ENCODE results near the gene SLFN11.
"Not testable (repeated sequence)": the region's sequence is repeated elsewhere in the genome, so short reads cannot be mapped to it uniquely, and the experiment has no call there.

The SLFN11 gene

GRCh38 chr17:35373534-35373983 is at the start of gene SLFN11:
SLFN11 (minus strand) TSS chr17:35373621; CDS start chr17:35363807, 9,814 bp downstream.
- peak; percentile 88 for DNase-seq

- DNase-seq: not testable (repeated sequence)
Measured at GRCh38 chr17:35421069-35421468, 47.6 kb upstream of the SLFN11 start.

GRCh38 chr17:35416659-35417058 is 43.2 kb upstream of the SLFN11 start:
- no peak for DNase-seq

- DNase-seq: not testable (repeated sequence)
Measured at GRCh38 chr17:35414707-35415106, 41.3 kb upstream of the SLFN11 start.

GRCh38 chr17:35414247-35414646 is 40.8 kb upstream of the SLFN11 start:
- DNase-seq: no peak

GRCh38 chr17:35407531-35407930 is 34.1 kb upstream of the SLFN11 start:
- no peak for DNase-seq

- DNase-seq: no peak
Measured at GRCh38 chr17:35406568-35406967, 33.1 kb upstream of the SLFN11 start.

- no peak for DNase-seq
Measured at GRCh38 chr17:35404360-35404759, 30.9 kb upstream of the SLFN11 start.

GRCh38 chr17:35393783-35394182 is 20.4 kb upstream of the SLFN11 start:
- DNase-seq: not testable (repeated sequence)

- no peak for DNase-seq
Measured at GRCh38 chr17:35390663-35391062, 17.2 kb upstream of the SLFN11 start.

- DNase-seq: no peak
Measured at GRCh38 chr17:35390156-35390555, 16.7 kb upstream of the SLFN11 start.

- DNase-seq: no peak
Measured at GRCh38 chr17:35387496-35387895, 14.1 kb upstream of the SLFN11 start.

GRCh38 chr17:35377706-35378105 is 4.3 kb upstream of the SLFN11 start:
- DNase-seq: no peak

- no peak for DNase-seq
Measured at GRCh38 chr17:35377068-35377467, 3.6 kb upstream of the SLFN11 start.

GRCh38 chr17:35376245-35376644 is 2.8 kb upstream of the SLFN11 start:
- no peak for DNase-seq

GRCh38 chr17:35374766-35375344 is 1.4 kb upstream of the SLFN11 start:
- no peak for DNase-seq

- peak; percentile 58 for DNase-seq
Measured at GRCh38 chr17:35373984-35374765, 754 bp upstream of the SLFN11 start.

GRCh38 chr17:35372846-35373533 is 431 bp downstream of the SLFN11 start:
- DNase-seq: peak; percentile 34

GRCh38 chr17:35371934-35372333 is 1.5 kb downstream of the SLFN11 start:
- no peak for DNase-seq

- no peak for DNase-seq
Measured at GRCh38 chr17:35368081-35368830, 5.2 kb downstream of the SLFN11 start.

- DNase-seq: no peak
Measured at GRCh38 chr17:35361027-35361426, 12.4 kb downstream of the SLFN11 start.

GRCh38 chr17:35359398-35359797 is 14.0 kb downstream of the SLFN11 start:
- no peak for DNase-seq

GRCh38 chr17:35352284-35352683 is 21.1 kb downstream of the SLFN11 start:
- DNase-seq: no peak
